Lower leg skin (tissue), 3 donors: ENCODE measurements around the gene SOX5.

Experiments used
- POLR2A ChIP-seq, 2 donors: fragments of 450-650 bp; IDR thresholded peaks; one replicate each; pipeline ENCODE4 v1.6.1; 2016 to 2017; ENCODE audit warnings: antibody characterized with exemption in 2 of 2, mild to moderate bottlenecking in 1 of 2, moderate library complexity in 1 of 2
- TF ChIP-seq, protein P1 (sequence below), 3 donors: fragments of 450-650 bp; IDR thresholded peaks; one replicate each; pipeline ENCODE4 v1.5.1; 2016; ENCODE audit warnings: antibody characterized with exemption in 3 of 3, mild to moderate bottlenecking in 3 of 3, moderate library complexity in 2 of 3

DNA sequence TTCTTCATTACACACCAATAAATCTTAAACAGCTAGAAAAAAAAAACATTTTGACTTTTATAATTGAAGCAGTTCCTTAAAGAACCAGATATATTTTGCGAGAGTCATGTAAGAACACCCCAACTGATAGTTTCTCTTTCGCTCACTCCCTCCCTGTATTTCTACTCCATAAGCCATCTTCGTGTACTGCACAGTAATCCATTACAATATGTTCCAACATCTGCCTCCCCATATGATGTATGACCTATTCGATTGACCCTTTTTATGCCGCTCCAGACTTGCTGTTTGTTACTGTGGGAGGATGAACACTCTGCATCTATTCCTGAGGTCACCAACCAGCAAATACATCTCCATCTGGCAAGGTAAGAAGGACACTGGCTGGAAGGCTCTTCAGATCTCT, 331.7 kb downstream of the SOX5 start:
- no peak for TF ChIP-seq POLR2A (IDR thresholded peaks at IDR 0.05)
- TF ChIP-seq, protein P1, sequence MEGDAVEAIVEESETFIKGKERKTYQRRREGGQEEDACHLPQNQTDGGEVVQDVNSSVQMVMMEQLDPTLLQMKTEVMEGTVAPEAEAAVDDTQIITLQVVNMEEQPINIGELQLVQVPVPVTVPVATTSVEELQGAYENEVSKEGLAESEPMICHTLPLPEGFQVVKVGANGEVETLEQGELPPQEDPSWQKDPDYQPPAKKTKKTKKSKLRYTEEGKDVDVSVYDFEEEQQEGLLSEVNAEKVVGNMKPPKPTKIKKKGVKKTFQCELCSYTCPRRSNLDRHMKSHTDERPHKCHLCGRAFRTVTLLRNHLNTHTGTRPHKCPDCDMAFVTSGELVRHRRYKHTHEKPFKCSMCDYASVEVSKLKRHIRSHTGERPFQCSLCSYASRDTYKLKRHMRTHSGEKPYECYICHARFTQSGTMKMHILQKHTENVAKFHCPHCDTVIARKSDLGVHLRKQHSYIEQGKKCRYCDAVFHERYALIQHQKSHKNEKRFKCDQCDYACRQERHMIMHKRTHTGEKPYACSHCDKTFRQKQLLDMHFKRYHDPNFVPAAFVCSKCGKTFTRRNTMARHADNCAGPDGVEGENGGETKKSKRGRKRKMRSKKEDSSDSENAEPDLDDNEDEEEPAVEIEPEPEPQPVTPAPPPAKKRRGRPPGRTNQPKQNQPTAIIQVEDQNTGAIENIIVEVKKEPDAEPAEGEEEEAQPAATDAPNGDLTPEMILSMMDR (IDR thresholded peaks at IDR 0.05): no peak
